ENCODE results near the gene TEP1. TPM values are rescaled to one million over a fixed set of nuclear protein-coding genes. Genes with fewer than 3 reads are reported as not detected.

TEP1 gene
- total and polyA plus RNA-seq, 10 of the 15 experiments (the other 5 are each of a cell fraction or from before 2014, with no cell fraction given), result 3.3 to 29.7 (median 16.8) TPM

- TF ChIP-seq CEBPB (IDR thresholded peaks at IDR 0.05; ENCODE audit: borderline replicate concordance in 1 of 2, low read depth in 2 of 2, low read length in 2 of 2) (no peak), RB1 (IDR thresholded peaks at IDR 0.05; ENCODE audit: borderline replicate concordance) (peak; percentile 71; the same call in 1 of the 2 replicates), ZBTB33 (IDR thresholded peaks at IDR 0.05) (no peak), KAT2A (conservative IDR thresholded peaks at IDR 0.05; ENCODE audit: control insufficient read depth, low read depth, low read length) (no peak), ZBTB11 (CRISPR knock-in tag; IDR thresholded peaks at IDR 0.05) (peak; percentile 46), POLR2A (IDR thresholded peaks at IDR 0.05; ENCODE audit: low read depth, low read length) (peak; percentile 78), EZH2 (IDR thresholded peaks at IDR 0.05; ENCODE audit: borderline replicate concordance, control insufficient read depth, low read depth, low read length) (peak; percentile 87; the same call in 1 of the 2 replicates), ZNF207 (IDR thresholded peaks at IDR 0.05; ENCODE audit: borderline replicate concordance) (peak; percentile 54), NRF1 (conservative IDR thresholded peaks at IDR 0.05; ENCODE audit: low read depth, low read length) (peak; percentile 56), GATAD2B (conservative IDR thresholded peaks at IDR 0.05; ENCODE audit: low read depth) (peak; percentile 67), BRCA1 (IDR thresholded peaks at IDR 0.05; ENCODE audit: low read depth, low read length) (no peak), POU2F2 (IDR thresholded peaks at IDR 0.05; ENCODE audit: borderline replicate concordance, low read depth, low read length) (peak; percentile 94), CTCF (IDR thresholded peaks at IDR 0.05 in 2 of 3, conservative IDR thresholded peaks at IDR 0.05 in 1 of 3; ENCODE audit: control insufficient read depth in 2 of 3, extremely low read depth in 1 of 3, insufficient read depth in 1 of 3, low read depth in 3 of 3, low read length in 3 of 3) (no peak), STAT3 (IDR thresholded peaks at IDR 0.05; ENCODE audit: low read depth, low read length) (no peak), NFYA (IDR thresholded peaks at IDR 0.05; ENCODE audit: borderline replicate concordance, low read depth, low read length) (peak; percentile 63)
- TF ChIP-seq, protein P1, sequence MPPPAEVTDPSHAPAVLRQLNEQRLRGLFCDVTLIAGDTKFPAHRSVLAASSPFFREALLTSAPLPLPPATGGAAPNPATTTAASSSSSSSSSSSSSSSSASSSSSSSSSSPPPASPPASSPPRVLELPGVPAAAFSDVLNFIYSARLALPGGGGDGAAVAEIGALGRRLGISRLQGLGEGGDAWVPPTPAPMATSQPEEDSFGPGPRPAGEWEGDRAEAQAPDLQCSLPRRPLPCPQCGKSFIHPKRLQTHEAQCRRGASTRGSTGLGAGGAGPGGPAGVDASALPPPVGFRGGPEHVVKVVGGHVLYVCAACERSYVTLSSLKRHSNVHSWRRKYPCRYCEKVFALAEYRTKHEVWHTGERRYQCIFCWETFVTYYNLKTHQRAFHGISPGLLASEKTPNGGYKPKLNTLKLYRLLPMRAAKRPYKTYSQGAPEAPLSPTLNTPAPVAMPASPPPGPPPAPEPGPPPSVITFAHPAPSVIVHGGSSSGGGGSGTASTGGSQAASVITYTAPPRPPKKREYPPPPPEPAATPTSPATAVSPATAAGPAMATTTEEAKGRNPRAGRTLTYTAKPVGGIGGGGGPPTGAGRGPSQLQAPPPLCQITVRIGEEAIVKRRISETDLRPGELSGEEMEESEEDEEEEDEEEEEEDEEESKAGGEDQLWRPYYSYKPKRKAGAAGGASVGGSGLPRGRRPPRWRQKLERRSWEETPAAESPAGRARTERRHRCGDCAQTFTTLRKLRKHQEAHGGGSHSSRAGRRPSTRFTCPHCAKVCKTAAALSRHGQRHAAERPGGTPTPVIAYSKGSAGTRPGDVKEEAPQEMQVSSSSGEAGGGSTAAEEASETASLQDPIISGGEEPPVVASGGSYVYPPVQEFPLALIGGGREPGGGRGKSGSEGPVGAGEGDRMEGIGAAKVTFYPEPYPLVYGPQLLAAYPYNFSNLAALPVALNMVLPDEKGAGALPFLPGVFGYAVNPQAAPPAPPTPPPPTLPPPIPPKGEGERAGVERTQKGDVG (CRISPR knock-in tag; IDR thresholded peaks at IDR 0.05), result 0 out of 2 replicates have a peak, but pooled peaks have one; percentile 61
These were observed 48.2 kb upstream of the TEP1 start, which contains the start of gene PIP4P1 (continued) for GRCh38 chr14:20461225-20462141.
